ENCODE measurements around the gene SPDYE3.
A peak's percentile ranks its signal among the peaks of the same experiment; 100 is the strongest.
"Not testable (repeated sequence)": the region's sequence is repeated elsewhere in the genome, so short reads cannot be mapped to it uniquely, and the experiment has no call there.

SPDYE3 gene

GRCh38 chr7:100292162-100292561, 15.3 kb upstream of the SPDYE3 start:
- DNase-seq: not testable (repeated sequence)

GRCh38 chr7:100295269-100295668, 12.2 kb upstream of the SPDYE3 start:
- DNase-seq: not testable (repeated sequence)

- not testable (repeated sequence) for DNase-seq
These were observed 9.5 kb upstream of the SPDYE3 start for GRCh38 chr7:100297852-100298631.

GRCh38 chr7:100298632-100298895, 8.9 kb upstream of the SPDYE3 start:
- DNase-seq: not testable (repeated sequence)

GRCh38 chr7:100304526-100304925, 3.0 kb upstream of the SPDYE3 start:
- DNase-seq: not testable (repeated sequence)

- not testable (repeated sequence) for DNase-seq
These were observed 10.8 kb downstream of the SPDYE3 start for GRCh38 chr7:100318329-100318728.

- DNase-seq: not testable (repeated sequence)
These were observed 14.1 kb downstream of the SPDYE3 start for GRCh38 chr7:100321648-100322047.

GRCh38 chr7:100324194-100324593, 16.7 kb downstream of the SPDYE3 start:
- not testable (repeated sequence) for DNase-seq

GRCh38 chr7:100325671-100326070, 18.2 kb downstream of the SPDYE3 start:
- DNase-seq: not testable (repeated sequence)

- not testable (repeated sequence) for DNase-seq
These were observed 19.4 kb downstream of the SPDYE3 start for GRCh38 chr7:100326914-100327313.

- peak; percentile 94 for DNase-seq
These were observed 28.3 kb downstream of the SPDYE3 start for GRCh38 chr7:100335566-100336466.

- not testable (repeated sequence) for DNase-seq
These were observed 30.7 kb downstream of the SPDYE3 start for GRCh38 chr7:100338083-100338696.

- DNase-seq: not testable (repeated sequence)
These were observed 33.8 kb downstream of the SPDYE3 start for GRCh38 chr7:100341286-100341685.

- no peak for DNase-seq
These were observed 35.3 kb downstream of the SPDYE3 start for GRCh38 chr7:100342765-100343164.

GRCh38 chr7:100344124-100344559, 36.6 kb downstream of the SPDYE3 start:
- DNase-seq: not testable (repeated sequence)

- not testable (repeated sequence) for DNase-seq
These were observed 37.2 kb downstream of the SPDYE3 start for GRCh38 chr7:100344560-100345287.

GRCh38 chr7:100345288-100345672, 37.8 kb downstream of the SPDYE3 start:
- DNase-seq: peak; percentile 84

- no peak for DNase-seq
These were observed 39.4 kb downstream of the SPDYE3 start for GRCh38 chr7:100346921-100347320.

GRCh38 chr7:100348805-100349204, 41.3 kb downstream of the SPDYE3 start:
- no peak for DNase-seq

GRCh38 chr7:100349757-100350156, 42.3 kb downstream of the SPDYE3 start:
- no peak for DNase-seq

GRCh38 chr7:100351657-100352058, 44.2 kb downstream of the SPDYE3 start:
- DNase-seq: no peak

GRCh38 chr7:100352230-100352781, 44.8 kb downstream of the SPDYE3 start:
- DNase-seq: not testable (repeated sequence)
